Mucosa of rectum (tissue), 2 donors: ENCODE results near the gene DNASE2.
"Not testable (repeated sequence)": the region's sequence is repeated elsewhere in the genome, so short reads cannot be mapped to it uniquely, and the experiment has no call there.

Source experiments
- H3K27ac ChIP-seq, 2 donors: one replicate each; pipeline ENCODE4 v1.7.0; 2013; ENCODE audit warnings: inconsistent platforms in 2 of 2, low read depth in 2 of 2, low read length in 2 of 2
- H3K27me3 ChIP-seq, 2 donors: one replicate each; pipeline ENCODE4 v1.7.0; 2013; ENCODE audit warnings: low read length in 2 of 2; ENCODE audit not compliant: control insufficient read depth in 2 of 2, insufficient read depth in 2 of 2
- H3K36me3 ChIP-seq, 2 donors: one replicate each; pipeline ENCODE4 v1.7.0; 2013; ENCODE audit warnings: low read length in 2 of 2; ENCODE audit not compliant: control insufficient read depth in 2 of 2, insufficient read depth in 2 of 2
- H3K4me1 ChIP-seq, 2 donors: one replicate each; pipeline ENCODE4 v1.7.0; 2013; ENCODE audit warnings: low read length in 2 of 2, mild to moderate bottlenecking in 1 of 2; ENCODE audit not compliant: control insufficient read depth in 2 of 2, insufficient read depth in 2 of 2
- H3K4me3 ChIP-seq, 2 donors: one replicate each; pipeline ENCODE4 v1.7.0; 2013; ENCODE audit warnings: low read length in 2 of 2
- H3K9ac ChIP-seq, 2 donors: one replicate each; pipeline ENCODE4 v1.7.0; 2013; ENCODE audit warnings: low read length in 2 of 2, low read depth in 1 of 2, mild to moderate bottlenecking in 1 of 2
- H3K9me3 ChIP-seq, 2 donors: one replicate each; pipeline ENCODE4 v1.7.0; 2013; ENCODE audit warnings: low read length in 2 of 2; ENCODE audit not compliant: control insufficient read depth in 2 of 2
- donor health status: healthy.
- donor health status: Normal muscosa, but diverticular disease.

DNASE2 gene

GRCh38 chr19:12912571-12912970 is 31.3 kb upstream of the DNASE2 start:
- Histone ChIP-seq H3K9ac (peak overlapping the region in 1 of 2 donors; percentile 10), H3K4me3 (no peak overlapping the region), H3K36me3 (no peaks in the 10 kb centered on the region), H3K27me3 (no peaks in the 10 kb centered on the region), H3K4me1 (peaks cover 5 to 8% of the 10 kb centered on the region in 2 donors), H3K9me3 (no peaks in the 10 kb centered on the region), H3K27ac (peak overlapping the region; percentile 15 to 64)

- H3K36me3 ChIP-seq: no peaks in the 10 kb centered on the region
- H3K9ac ChIP-seq: no peak overlapping the region
- no peaks in the 10 kb centered on the region for H3K9me3 ChIP-seq
- H3K4me3 ChIP-seq: no peak overlapping the region
- peaks cover 0 to under 1% of the 10 kb centered on the region in 2 donors for H3K4me1 ChIP-seq
- no peaks in the 10 kb centered on the region for H3K27me3 ChIP-seq
- H3K27ac ChIP-seq: peak overlapping the region in 1 of 2 donors; percentile 20
Measured at GRCh38 chr19:12907166-12907565, 25.9 kb upstream of the DNASE2 start.

DNA sequence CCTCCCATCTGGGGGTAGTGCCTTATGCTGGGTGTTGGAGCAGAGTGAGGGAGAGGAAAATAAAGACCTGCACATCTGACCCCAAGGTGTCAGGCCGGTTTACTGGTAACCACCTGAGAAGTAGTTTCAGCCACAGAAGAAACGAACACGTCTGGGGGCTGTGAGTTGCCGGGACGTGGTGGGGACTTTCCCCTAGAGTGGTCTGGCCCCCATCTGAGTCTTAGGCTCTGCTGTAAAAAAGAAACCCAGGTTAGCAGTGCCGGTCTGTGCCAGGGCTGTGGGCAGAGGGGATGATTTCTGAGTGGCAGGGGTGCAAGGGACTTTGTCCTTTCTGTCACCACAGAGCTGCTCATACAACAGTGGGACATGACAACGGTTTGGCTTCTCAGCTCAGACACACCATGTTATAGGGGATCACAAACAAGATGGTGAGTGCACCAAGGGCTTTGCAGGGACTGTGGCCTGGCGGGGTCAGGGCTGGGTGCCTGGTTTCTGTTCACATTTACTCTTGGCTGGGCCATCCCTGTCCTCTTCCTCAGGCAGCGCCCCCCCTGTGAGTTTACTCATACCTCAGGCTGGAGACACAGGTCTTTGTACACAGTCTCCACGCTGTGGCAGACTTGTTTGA is 18.8 kb upstream of the DNASE2 start:
- H3K4me3 ChIP-seq: no peak overlapping the region
- H3K27ac ChIP-seq: no peak overlapping the region
- no peaks in the 10 kb centered on the region for H3K27me3 ChIP-seq
- no peaks in the 10 kb centered on the region for H3K9me3 ChIP-seq
- H3K9ac ChIP-seq: no peak overlapping the region
- H3K4me1 ChIP-seq: no peaks in the 10 kb centered on the region
- H3K36me3 ChIP-seq: peaks cover 6 to 15% of the 10 kb centered on the region in 2 donors

- Histone ChIP-seq H3K9ac (no peak overlapping the region), H3K27me3 (no peaks in the 10 kb centered on the region), H3K36me3 (peaks cover 6 to 30% of the 10 kb centered on the region in 2 donors), H3K27ac (no peak overlapping the region), H3K4me3 (no peak overlapping the region), H3K9me3 (no peaks in the 10 kb centered on the region), H3K4me1 (peaks cover 6 to 7% of the 10 kb centered on the region in 2 donors)
Measured at GRCh38 chr19:12896460-12896859, 15.2 kb upstream of the DNASE2 start.

GRCh38 chr19:12893582-12893981 is 12.3 kb upstream of the DNASE2 start:
- peaks cover 6 to 30% of the 10 kb centered on the region in 2 donors for H3K36me3 ChIP-seq

DNA sequence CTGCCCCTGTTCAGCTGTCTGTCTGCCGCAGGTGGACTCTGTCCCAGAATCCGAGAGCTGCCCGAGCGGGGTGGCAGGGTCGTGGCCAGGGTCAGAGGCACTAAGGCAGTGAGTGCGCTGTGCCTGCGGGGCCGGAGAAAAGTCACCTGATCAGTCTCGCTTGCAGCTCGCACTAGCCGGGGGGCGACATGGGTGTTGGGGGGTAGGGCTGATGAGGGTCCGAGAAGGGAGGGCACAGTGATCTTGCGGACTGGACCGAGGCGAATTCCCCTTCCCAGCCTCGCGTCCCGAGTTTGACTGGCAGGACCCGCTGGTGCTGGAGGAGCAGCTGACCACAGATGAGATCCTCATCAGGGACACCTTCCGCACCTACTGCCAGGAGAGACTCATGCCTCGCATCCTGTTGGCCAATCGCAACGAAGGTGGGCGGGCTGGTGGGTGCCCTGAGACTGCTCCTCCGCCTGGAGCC is 10.3 kb upstream of the DNASE2 start:
- no peaks in the 10 kb centered on the region for H3K9me3 ChIP-seq
- H3K27me3 ChIP-seq: no peaks in the 10 kb centered on the region
- H3K9ac ChIP-seq: peak overlapping the region; percentile 63 to 79
- H3K4me3 ChIP-seq: peak overlapping the region; percentile 85 to 94
- H3K4me1 ChIP-seq: peaks cover 10 to 12% of the 10 kb centered on the region in 2 donors
- H3K27ac ChIP-seq: peak overlapping the region in 1 of 2 donors; percentile 74
- peaks cover 0 to 23% of the 10 kb centered on the region in 2 donors for H3K36me3 ChIP-seq

More at GRCh38 chr19:12893582-12893981, 12.3 kb upstream of the DNASE2 start:
- H3K27me3 ChIP-seq: no peaks in the 10 kb centered on the region
- no peaks in the 10 kb centered on the region for H3K9me3 ChIP-seq
- peaks cover 10 to 12% of the 10 kb centered on the region in 2 donors for H3K4me1 ChIP-seq
- no peak overlapping the region for H3K27ac ChIP-seq
- H3K4me3 ChIP-seq: no peak overlapping the region
- H3K9ac ChIP-seq: no peak overlapping the region

GRCh38 chr19:12890787-12891552 is 9.7 kb upstream of the DNASE2 start, which contains the start of gene GCDH:
Gene GCDH (plus strand): TSS chr19:12891160. CDS start chr19:12891305, 145 bp downstream.
- peak within 1 kb of the TSS; percentile 85 to 94 for H3K4me3 ChIP-seq
- peak within 1 kb of the TSS; percentile 38 to 74 for H3K27ac ChIP-seq
- H3K4me1 ChIP-seq: peaks cover 10 to 12% of the 10 kb centered on the region in 2 donors
- H3K36me3 ChIP-seq: peaks cover 0 to 16% of the 10 kb centered on the region in 2 donors
- H3K27me3 ChIP-seq: no peaks in the 10 kb centered on the region
- H3K9me3 ChIP-seq: no peaks in the 10 kb centered on the region
- peak within 1 kb of the TSS; percentile 63 to 79 for H3K9ac ChIP-seq

GRCh38 chr19:12890299-12890786 is 9.1 kb upstream of the DNASE2 start:
- not testable (repeated sequence) for H3K9ac ChIP-seq
- H3K4me3 ChIP-seq: peak overlapping the region; percentile 41 to 94

GRCh38 chr19:12888006-12888603 is 6.9 kb upstream of the DNASE2 start:
- peaks cover 19 to 22% of the 10 kb centered on the region in 2 donors for H3K4me1 ChIP-seq

More at GRCh38 chr19:12890299-12890786, 9.1 kb upstream of the DNASE2 start:
- peak overlapping the region in 1 of 2 donors; percentile 3 for H3K27ac ChIP-seq
- H3K9me3 ChIP-seq, H3K27me3 ChIP-seq: not testable (repeated sequence)
- peaks cover 0 to 15% of the 10 kb centered on the region in 2 donors for H3K36me3 ChIP-seq
- H3K4me1 ChIP-seq: peaks cover 12 to 13% of the 10 kb centered on the region in 2 donors

More at GRCh38 chr19:12888006-12888603, 6.9 kb upstream of the DNASE2 start:
- Histone ChIP-seq H3K9me3 (peaks cover 0 to 5% of the 10 kb centered on the region in 2 donors), H3K27me3 (no peaks in the 10 kb centered on the region), H3K4me3 (no peak overlapping the region), H3K36me3 (no peaks in the 10 kb centered on the region), H3K9ac (no peak overlapping the region), H3K27ac (no peak overlapping the region)
